NCI-H748 (cell line): Measurements from ENCODE around the gene BMAL1.
A peak's percentile ranks its signal among the peaks of the same experiment; 100 is the strongest.
"Not testable (repeated sequence)": the region's sequence is repeated elsewhere in the genome, so short reads cannot be mapped to it uniquely, and the experiment has no call there.

Experiments
- DNase-seq: peaks from one replicate; lab custom pipeline; 2025; ENCODE audit not compliant: unreplicated experiment; lab: John Stamatoyannopoulos, UW

The BMAL1 gene

GRCh38 chr11:13368041-13368446, 90.5 kb downstream of the BMAL1 start:
- no peak for DNase-seq

- no peak for DNase-seq
These were observed 95.6 kb downstream of the BMAL1 start for GRCh38 chr11:13373216-13373615.

GRCh38 chr11:13375798-13376197, 98.2 kb downstream of the BMAL1 start:
- no peak for DNase-seq

GRCh38 chr11:13376402-13376801, 98.8 kb downstream of the BMAL1 start:
- no peak for DNase-seq

- DNase-seq = no peak
These were observed 99.2 kb downstream of the BMAL1 start for GRCh38 chr11:13376838-13377237.

- no peak for DNase-seq
These were observed 100.7 kb downstream of the BMAL1 start for GRCh38 chr11:13378316-13378715.

- no peak for DNase-seq
These were observed 103.1 kb downstream of the BMAL1 start for GRCh38 chr11:13380731-13381130.

- no peak for DNase-seq
These were observed 105.2 kb downstream of the BMAL1 start for GRCh38 chr11:13382751-13383150.

- DNase-seq = peak; percentile 47
These were observed 107.5 kb downstream of the BMAL1 start for GRCh38 chr11:13384908-13385640.

GRCh38 chr11:13386567-13386966, 109.0 kb downstream of the BMAL1 start:
- peak; percentile 21 for DNase-seq

- DNase-seq = no peak
These were observed 111.2 kb downstream of the BMAL1 start for GRCh38 chr11:13388741-13389140.

GRCh38 chr11:13391217-13391616, 113.6 kb downstream of the BMAL1 start:
- no peak for DNase-seq

- DNase-seq = not testable (repeated sequence)
These were observed 120.7 kb downstream of the BMAL1 start for GRCh38 chr11:13398335-13398734.

GRCh38 chr11:13405220-13405619, 127.6 kb downstream of the BMAL1 start:
- DNase-seq = no peak

GRCh38 chr11:13415201-13415600, 137.6 kb downstream of the BMAL1 start:
- DNase-seq = no peak

GRCh38 chr11:13421561-13421960, 144.0 kb downstream of the BMAL1 start:
- no peak for DNase-seq

GRCh38 chr11:13423372-13423771, 145.8 kb downstream of the BMAL1 start:
- no peak for DNase-seq

GRCh38 chr11:13427440-13427839, 149.8 kb downstream of the BMAL1 start:
- no peak for DNase-seq

- DNase-seq = no peak
These were observed 151.7 kb downstream of the BMAL1 start for GRCh38 chr11:13429288-13429687.

- no peak for DNase-seq
These were observed 152.2 kb downstream of the BMAL1 start for GRCh38 chr11:13429836-13430235.

GRCh38 chr11:13433437-13433836, 155.8 kb downstream of the BMAL1 start:
- DNase-seq = no peak

GRCh38 chr11:13434247-13435205, 156.9 kb downstream of the BMAL1 start:
- peak; percentile 25 for DNase-seq
